GM21360 (cell line): ENCODE results near the gene ZNF735.
"Not testable (repeated sequence)": the region's sequence is repeated elsewhere in the genome, so short reads cannot be mapped to it uniquely, and the experiment has no call there.

ENCODE experiments used
- ATAC-seq: cut with Tn5 transposase; IDR thresholded peaks from one replicate; pipeline ENCODE4 v1.9.1; 2021; ENCODE audit warnings: mild to moderate bottlenecking, moderate library complexity; ENCODE audit not compliant: unreplicated experiment

The ZNF735 gene

DNA sequence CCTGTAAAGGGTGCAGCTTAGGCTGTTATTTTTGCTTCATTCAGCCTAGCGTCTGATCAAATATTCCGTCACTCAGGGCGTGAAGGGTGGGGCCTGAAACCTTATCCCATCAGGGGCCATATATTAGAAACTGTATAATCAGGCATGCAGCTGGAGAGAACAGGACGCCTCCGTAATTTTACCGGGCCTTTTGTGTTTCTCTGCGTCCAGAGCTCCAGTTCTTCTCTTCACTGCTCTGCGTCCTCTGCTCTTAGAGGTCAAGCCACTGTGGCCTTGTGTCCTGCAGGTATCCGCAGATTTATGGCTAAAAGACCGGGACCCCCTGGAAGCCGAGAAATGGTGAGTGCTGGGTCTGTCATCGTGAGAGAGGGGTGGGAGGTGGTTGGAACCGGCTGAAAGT is at the start of gene ZNF735:
TSS of gene ZNF735 (plus strand) at position 301 of the 400 bp plus-strand sequence. CDS start at position 301, 0 bp downstream.
- ATAC-seq, result no peak

DNA sequence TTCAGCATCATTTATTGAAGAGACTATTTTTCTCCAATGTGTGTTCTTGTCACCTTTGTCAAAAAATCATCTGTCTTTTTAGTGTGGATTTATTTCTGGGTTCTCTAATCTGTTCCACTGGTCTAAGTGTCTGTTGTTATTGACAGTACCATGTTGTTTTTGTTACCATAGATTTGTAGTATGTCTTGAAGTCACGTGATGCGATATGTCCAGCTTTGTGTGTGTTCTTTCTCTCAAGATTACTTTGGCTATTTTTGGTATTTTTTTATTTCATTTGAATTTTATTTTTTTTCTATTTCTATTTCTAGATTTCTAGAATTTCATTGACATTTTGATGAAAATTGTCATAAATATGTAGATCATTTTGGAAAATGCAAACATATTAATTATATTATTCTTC is 36.0 kb upstream of the ZNF735 start:
- ATAC-seq, result not testable (repeated sequence)

DNA sequence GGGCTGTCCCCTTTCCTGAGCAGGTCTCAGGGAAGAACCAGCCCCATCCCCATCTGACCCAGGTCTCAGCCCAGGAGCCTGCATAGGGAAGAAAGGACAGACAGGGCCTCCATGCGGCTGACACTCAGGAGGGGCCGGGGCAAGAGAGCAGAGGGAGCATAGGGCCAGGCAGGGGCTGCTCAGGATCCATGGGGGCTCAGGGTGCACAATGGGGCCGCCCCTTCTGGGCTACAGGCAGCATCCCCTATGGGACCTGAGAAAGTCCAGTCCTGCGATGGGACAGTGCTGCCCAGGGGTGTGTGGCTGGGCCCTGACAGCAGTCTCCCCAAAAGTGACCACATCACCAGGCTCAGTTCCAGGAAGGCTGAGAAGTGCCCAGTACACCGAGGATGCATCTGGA is 32.7 kb upstream of the ZNF735 start:
- no peak for ATAC-seq

DNA sequence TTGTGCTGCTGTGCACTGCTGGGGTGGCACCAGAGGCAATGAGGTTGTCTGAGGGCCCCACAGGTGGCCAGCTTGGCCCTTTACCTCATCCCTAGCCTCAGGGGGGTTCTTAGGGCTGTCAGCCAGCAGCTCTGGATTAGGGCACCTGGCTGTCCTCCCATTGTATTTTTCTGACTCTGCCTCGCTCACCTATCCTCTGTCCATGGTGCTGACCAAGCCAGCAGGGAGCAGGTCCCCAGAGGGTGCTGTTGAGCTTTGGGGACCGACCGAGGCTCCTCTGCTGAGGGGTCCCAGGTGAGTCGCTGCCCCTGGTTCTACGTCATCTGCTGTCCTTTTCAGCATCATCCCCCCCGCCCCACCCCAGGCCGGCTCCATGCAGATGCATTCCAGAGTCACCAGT is 32.1 kb upstream of the ZNF735 start:
- no peak for ATAC-seq

DNA sequence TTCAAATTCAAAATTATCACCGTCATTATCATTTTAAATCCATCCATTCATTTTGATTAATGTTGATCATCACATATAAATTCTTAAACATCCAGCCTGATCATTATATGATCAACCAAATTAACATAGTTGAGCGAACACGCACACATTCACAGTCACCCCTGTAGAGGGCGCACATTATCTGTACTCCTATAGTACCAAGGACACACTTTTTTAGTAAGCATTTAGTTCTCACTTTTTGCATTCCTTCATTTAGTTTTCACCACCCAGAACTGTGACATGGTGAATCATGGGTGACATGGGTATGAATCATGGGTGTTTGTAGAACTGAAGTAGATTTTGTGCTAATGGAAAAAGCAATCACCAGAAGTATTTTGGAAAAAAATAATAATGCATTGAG is 26.0 kb upstream of the ZNF735 start:
- no peak for ATAC-seq

GRCh38 chr7:64181586-64181985 is 25.4 kb upstream of the ZNF735 start:
- no peak for ATAC-seq

DNA sequence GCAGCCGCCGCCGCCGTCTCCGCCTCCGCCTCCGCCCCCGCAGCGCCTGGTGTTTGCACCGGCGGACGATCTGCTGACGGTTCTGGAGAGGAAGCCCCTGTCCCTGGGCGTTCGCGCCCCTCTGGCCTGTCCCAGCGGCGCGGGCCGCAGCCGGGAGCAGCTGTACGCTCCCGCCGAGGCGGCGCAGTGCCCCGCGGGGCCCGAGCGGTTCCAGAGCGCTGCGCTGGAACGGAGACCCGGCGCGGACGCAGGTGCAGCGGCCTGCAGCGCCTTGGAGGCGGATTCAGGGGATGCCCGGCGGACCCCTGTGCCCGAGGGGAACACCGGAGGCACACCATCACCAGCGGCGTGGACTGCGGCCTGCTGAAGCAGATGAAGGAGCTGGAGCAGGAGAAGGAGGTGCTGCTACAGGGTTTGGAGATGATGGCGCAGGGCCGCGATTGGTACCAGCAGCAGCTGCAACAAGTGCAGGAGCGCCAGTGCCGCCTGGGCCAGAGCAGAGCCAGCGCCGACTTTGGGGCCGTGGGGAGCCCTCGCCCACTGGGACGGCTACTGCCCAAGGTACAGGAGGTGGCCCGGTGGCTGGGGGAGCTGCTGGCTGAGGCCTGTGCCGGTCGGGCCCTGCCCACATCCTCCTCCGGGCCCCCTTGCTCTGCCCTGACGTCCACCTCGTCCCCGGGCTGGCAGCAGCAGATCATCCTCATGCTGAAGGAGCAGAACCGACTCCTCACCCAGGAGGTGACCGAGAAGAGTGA is 24.8 kb upstream of the ZNF735 start:
- ATAC-seq, result no peak

DNA sequence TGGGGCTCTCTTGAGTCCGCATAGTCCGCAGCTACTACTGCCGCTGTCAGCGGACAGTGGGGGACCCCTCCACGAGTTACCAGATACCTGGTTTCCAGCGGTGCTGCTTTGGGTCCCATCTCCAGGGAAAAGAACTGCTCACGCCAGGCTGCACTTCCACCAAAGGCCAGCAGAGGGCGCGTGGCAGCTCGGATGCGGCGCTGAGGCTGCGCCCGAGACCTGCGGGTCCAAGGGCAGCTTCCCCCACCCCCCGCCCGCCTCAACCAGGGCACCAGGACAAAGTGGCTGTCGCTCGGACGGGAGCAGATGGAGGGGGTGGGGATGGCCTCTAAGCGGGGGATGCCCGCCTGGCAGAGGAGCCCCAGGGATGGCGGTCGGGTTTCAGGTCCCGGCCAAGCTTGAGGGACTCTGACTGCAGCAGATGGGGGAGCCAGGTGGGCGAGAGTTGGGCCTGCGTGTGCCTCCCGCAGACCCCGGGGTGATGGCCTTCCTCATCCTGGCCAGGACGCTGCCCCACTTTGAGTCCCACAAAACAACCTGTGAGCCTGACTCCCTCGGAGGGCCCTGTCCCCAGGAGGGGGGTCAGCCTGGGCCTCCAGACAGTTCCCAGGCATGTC is 23.8 kb upstream of the ZNF735 start:
- no peak for ATAC-seq

- no peak for ATAC-seq
Observed at GRCh38 chr7:64183827-64184372, 23.1 kb upstream of the ZNF735 start.

- ATAC-seq, result no peak
Observed at GRCh38 chr7:64184376-64184775, 22.6 kb upstream of the ZNF735 start.

DNA sequence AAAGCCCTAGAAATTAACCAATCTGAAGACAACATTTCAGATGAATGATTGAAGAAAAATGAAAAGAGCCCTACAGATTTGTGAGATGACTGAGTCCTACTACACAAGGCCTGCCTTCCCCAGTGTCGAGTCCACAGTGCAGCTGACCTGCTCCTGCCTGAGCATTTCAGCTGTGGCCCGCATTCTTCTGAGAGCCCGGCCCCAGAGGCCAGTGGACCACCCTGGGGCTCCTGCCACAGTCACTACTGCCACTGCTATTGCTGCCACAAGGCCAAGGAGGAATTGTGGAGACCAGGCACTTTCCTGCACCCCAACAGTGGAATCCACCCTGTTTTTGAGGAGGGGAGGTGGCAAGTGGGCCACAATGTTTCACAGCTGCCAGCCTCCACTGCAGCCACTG is 19.6 kb upstream of the ZNF735 start:
- no peak for ATAC-seq

DNA sequence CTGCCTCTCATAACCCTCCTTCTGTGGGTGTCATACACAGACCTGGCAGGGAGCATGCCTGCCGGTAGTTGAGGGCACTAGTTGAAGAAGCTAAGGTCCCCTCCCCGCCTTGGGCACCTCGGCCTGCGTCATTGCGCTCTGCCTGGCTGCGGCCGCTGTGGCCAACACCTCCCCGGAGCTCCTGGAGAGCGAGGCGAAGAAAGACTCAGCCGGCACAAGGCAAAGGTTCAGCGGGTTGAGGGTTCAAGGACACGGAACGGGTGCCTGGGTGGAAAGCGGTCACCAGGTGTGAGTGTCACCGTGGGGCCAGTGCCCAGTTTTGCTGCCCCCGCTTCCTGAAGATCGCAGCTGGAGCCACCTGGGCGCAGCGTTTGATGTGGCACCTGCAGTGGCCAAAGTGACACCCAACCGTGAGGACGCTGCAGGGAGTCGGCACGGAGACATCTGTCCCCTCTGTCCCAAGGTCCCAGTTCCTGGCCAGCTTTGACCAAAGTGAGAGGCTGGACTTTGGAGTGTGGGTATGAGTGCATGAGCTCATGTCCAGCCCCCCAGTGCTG is 14.8 kb upstream of the ZNF735 start:
- ATAC-seq, result no peak

- ATAC-seq, result no peak
Observed at GRCh38 chr7:64192775-64193174, 14.2 kb upstream of the ZNF735 start.

DNA sequence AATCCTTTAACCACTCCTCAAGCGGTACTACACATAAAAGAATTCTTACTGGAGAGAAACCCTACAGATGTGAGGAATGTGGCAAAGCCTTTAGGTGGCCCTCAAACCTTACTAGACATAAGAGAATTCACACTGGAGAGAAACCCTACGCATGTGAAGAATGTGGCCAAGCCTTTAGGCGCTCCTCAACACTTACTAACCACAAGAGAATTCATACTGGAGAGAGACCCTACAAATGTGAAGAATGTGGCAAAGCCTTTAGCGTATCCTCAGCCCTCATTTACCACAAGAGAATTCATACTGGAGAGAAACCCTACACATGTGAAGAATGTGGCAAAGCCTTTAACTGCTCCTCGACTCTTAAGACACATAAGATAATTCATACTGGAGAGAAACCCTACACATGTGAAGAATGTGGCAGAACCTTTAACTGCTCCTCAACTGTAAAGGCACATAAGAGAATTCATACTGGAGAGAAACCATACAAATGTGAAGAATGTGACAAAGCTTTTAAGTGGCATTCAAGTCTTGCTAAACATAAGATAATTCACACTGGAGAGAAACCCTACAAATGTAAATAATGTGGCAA is 12.8 kb downstream of the ZNF735 start:
- ATAC-seq, result not testable (repeated sequence)

- no peak for ATAC-seq
Observed at GRCh38 chr7:64223366-64223765, 16.4 kb downstream of the ZNF735 start.

DNA sequence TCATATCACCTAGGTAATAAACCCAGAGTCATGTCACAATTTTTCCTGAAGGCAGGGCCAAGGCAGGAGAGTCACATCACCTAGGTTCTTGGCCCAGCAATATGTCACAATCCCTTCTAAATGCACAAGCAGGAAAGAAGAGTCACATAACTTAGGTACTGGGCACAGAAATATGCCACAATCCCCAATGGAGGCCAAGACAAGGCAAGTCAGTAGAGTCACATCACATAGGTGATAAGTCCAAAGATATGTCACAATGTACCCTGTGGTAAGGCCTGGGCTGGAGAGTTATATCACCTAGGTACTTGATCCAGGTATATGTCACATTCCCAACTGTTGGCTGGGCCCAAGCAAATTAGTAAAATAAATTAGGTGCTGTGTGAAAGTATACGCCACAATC is 21.2 kb downstream of the ZNF735 start, which contains the start of gene ZNF679:
TSS of gene ZNF679 (plus strand) at position 301 of the 400 bp plus-strand sequence. CDS start 20,644 bp downstream, outside the sequence.
- ATAC-seq, result not testable (repeated sequence)

DNA sequence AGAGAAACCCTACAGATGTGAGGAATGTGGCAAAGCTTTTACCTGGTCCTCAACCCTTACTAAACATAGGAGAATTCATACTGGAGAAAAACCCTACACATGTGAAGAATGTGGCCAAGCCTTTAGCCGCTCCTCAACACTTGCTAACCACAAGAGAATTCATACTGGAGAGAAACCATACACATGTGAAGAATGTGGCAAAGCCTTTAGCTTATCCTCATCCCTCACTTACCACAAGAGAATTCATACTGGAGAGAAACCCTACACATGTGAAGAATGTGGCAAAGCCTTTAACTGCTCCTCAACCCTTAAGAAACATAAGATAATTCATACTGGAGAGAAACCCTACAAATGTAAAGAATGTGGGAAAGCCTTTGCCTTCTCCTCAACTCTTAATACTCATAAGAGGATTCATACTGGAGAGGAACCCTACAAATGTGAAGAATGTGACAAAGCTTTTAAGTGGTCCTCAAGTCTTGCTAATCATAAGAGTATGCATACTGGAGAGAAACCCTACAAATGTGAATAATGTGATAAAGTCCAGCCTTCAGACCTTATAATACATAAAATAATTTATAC is 59.4 kb downstream of the ZNF735 start:
- ATAC-seq, result no peak
